A673 (cell line): ENCODE measurements around the gene HYAL3. TPM values are rescaled to one million over a fixed set of nuclear protein-coding genes. Genes with fewer than 3 reads are reported as not detected.

Experiments
- BruUV-seq: library from RNA; stranded (reverse); fragments of 400-500 nt; replicated peaks from 2 replicates; lab custom pipeline; 2021; lab: Mats Ljungman, UMichigan
- CTCF ChIA-PET: fragments of 300-600 bp; sonication (Branson Sonifier 250); formaldehyde crosslinking; loops from one replicate; lab custom pipeline; 2022; ENCODE audit warnings: antibody characterized with exemption; lab: Charles Lee
- POLR2A ChIA-PET: fragments of 300-600 bp; sonication (Branson Sonifier 250); formaldehyde crosslinking; loops from one replicate; lab custom pipeline; 2022; ENCODE audit warnings: antibody characterized with exemption; ENCODE audit not compliant: low non-redundant PET; lab: Charles Lee
- DNase-seq: peaks from one replicate; pipeline ENCODE4 v3.0.0-alpha.2; 2015; ENCODE audit warnings: low spot score
- H3K27ac ChIP-seq: fragments of 200-600 bp; sonication (generic); 2 replicates; pipeline ENCODE4 v1.5.1; 2016; ENCODE audit warnings: mixed run types, low read depth, mild to moderate bottlenecking, mixed read lengths, antibody characterized with exemption, low read length; ENCODE audit not compliant: poor library complexity, severe bottlenecking
- H3K27me3 ChIP-seq: fragments of 200-600 bp; sonication (generic); replicated peaks from 2 replicates; pipeline ENCODE4 v1.6.1; 2017; ENCODE audit warnings: mixed run types, low read depth, mild to moderate bottlenecking, mixed read lengths, antibody characterized with exemption, low read length; ENCODE audit not compliant: insufficient read depth, poor library complexity
- H3K36me3 ChIP-seq: fragments of 200-600 bp; sonication (generic); 2 replicates; pipeline ENCODE4 v1.6.1; 2016; ENCODE audit warnings: mixed run types, mild to moderate bottlenecking, mixed read lengths, antibody characterized with exemption, low read length; ENCODE audit not compliant: insufficient read depth, poor library complexity, severe bottlenecking
- H3K4me1 ChIP-seq: fragments of 200-600 bp; sonication (generic); 2 replicates; pipeline ENCODE4 v1.6.1; 2017; ENCODE audit warnings: mixed run types, mild to moderate bottlenecking, mixed read lengths, antibody characterized with exemption, low read length; ENCODE audit not compliant: insufficient read depth, poor library complexity, severe bottlenecking
- H3K4me3 ChIP-seq: fragments of 200-600 bp; sonication (generic); 2 replicates; pipeline ENCODE4 v1.5.1; 2016; ENCODE audit warnings: low read depth, mixed run types, mild to moderate bottlenecking, mixed read lengths, low read length; ENCODE audit not compliant: poor library complexity, severe bottlenecking
- H3K9me3 ChIP-seq: fragments of 200-600 bp; sonication (generic); 2 replicates; pipeline ENCODE4 v1.6.1; 2016; ENCODE audit warnings: mixed run types, low read depth, mild to moderate bottlenecking, mixed read lengths, antibody characterized with exemption, low read length; ENCODE audit not compliant: poor library complexity, severe bottlenecking
- CTCF ChIP-seq: fragments of 300-800, 200-600 bp; sonication (generic); conservative IDR thresholded peaks from 2 replicates; pipeline ENCODE4 v1.5.1; 2017; ENCODE audit warnings: low read depth, mild to moderate bottlenecking, antibody characterized with exemption, low read length, moderate library complexity, mixed read lengths
- EZH2 ChIP-seq: fragments of 200-600 bp; sonication (generic); IDR thresholded peaks from 2 replicates; pipeline ENCODE4 v1.6.1; 2017; ENCODE audit warnings: borderline replicate concordance, low read depth, mild to moderate bottlenecking, mixed read lengths, antibody characterized with exemption, low read length; ENCODE audit not compliant: poor library complexity, severe bottlenecking
- intact Hi-C: fragments of 100-400 bp; cut with micrococcal nuclease; formaldehyde crosslinking; loops from one replicate; pipeline ENCODE4 v1.10.0; 2022; ENCODE audit not compliant: unreplicated experiment
- total RNA-seq: library from RNA; stranded (reverse); gene quantifications from 2 replicates; pipeline ENCODE4 v1.2.3, GENCODE V29; 2021

HYAL3 gene
- total RNA-seq, 1 experiment from 2014 or later = 3.0 TPM

GRCh38 chr3:50279255-50280016 lies 19.8 kb downstream of the HYAL3 start:
- Histone ChIP-seq H3K27me3 (no peaks in the 10 kb centered on the region), H3K36me3 (no peaks in the 10 kb centered on the region), H3K9me3 (no peaks in the 10 kb centered on the region), H3K27ac (no peak overlapping the region), H3K4me1 (no peaks in the 10 kb centered on the region), H3K4me3 (no peak overlapping the region)
- no peak for TF ChIP-seq CTCF
- DNase-seq = no peak
- BruUV-seq = no TSS peak
- ChIA-PET CTCF (no interaction called here), POLR2A (no interaction called here)
- intact Hi-C loops = no loop called here

GRCh38 chr3:50278880-50279224 lies 20.4 kb downstream of the HYAL3 start, which contains the start of gene LSMEM2:
TSS of gene LSMEM2 (plus strand) at chr3:50279087. CDS start at chr3:50279114, 27 bp downstream.
- POLR2A ChIA-PET = no interaction called here
- no peak for DNase-seq
- intact Hi-C loops = no loop called here
- no peaks in the 10 kb centered on the region for H3K4me1 ChIP-seq
- no peak within 1 kb of the TSS for H3K27ac ChIP-seq
- H3K9me3 ChIP-seq = no peaks in the 10 kb centered on the region
- H3K36me3 ChIP-seq = no peaks in the 10 kb centered on the region
- BruUV-seq = no TSS peak
- no peak for TF ChIP-seq CTCF
- H3K4me3 ChIP-seq = no peak within 1 kb of the TSS
- CTCF ChIA-PET = no interaction called here
- no peaks in the 10 kb centered on the region for H3K27me3 ChIP-seq

- intact Hi-C loops = no loop called here
- H3K4me1 ChIP-seq = no peaks in the 10 kb centered on the region
- ChIA-PET CTCF (no interaction called here), POLR2A (no interaction called here)
- H3K4me3 ChIP-seq = no peak overlapping the region
- no TSS peak for BruUV-seq
- TF ChIP-seq CTCF (no peak), EZH2 (no peak)
- no peaks in the 10 kb centered on the region for H3K9me3 ChIP-seq
- no peak for DNase-seq
- H3K36me3 ChIP-seq = no peaks in the 10 kb centered on the region
- H3K27me3 ChIP-seq = peaks cover 3% of the 10 kb centered on the region
- H3K27ac ChIP-seq = no peak overlapping the region
These were observed 20.9 kb downstream of the HYAL3 start for GRCh38 chr3:50278123-50278879.
